IMR-90 (cell line): ENCODE results near the gene BATF2. TPM values are rescaled to one million over a fixed set of nuclear protein-coding genes. Genes with fewer than 3 reads are reported as not detected.

Experiments
- ATAC-seq: fragments of 200-7000 bp; cut with Tn5 transposase; 2 replicates; pipeline ENCODE4 v1.9.1; 2020; ENCODE audit warnings: low read depth, mild to moderate bottlenecking, moderate library complexity
- BruUV-seq: library from RNA; stranded (reverse); fragments of 400-500 nt; replicated peaks from 2 replicates; lab custom pipeline; 2021; lab: Mats Ljungman, UMichigan
- CTCF ChIA-PET: fragments of 300-600 bp; formaldehyde crosslinking; extraction: SDS; loops from one replicate; lab custom pipeline; 2021; ENCODE audit warnings: antibody characterized with exemption; lab: Yijun Ruan, JAX
- POLR2A ChIA-PET: fragments of 300-600 bp; sonication (Branson Sonifier 250); formaldehyde crosslinking; loops from one replicate; lab custom pipeline; 2022; ENCODE audit warnings: antibody characterized with exemption; ENCODE audit not compliant: unreplicated experiment; lab: Charles Lee
- DNase-seq: peaks from one replicate; pipeline ENCODE4 v3.0.0; 2013
- H2AFZ ChIP-seq: replicated peaks from 2 replicates; pipeline ENCODE3; 2013; ENCODE audit warnings: low read length, mild to moderate bottlenecking; ENCODE audit not compliant: poor library complexity
- H2AK5ac ChIP-seq: 2 replicates; pipeline ENCODE4 v1.6.1; 2013; ENCODE audit warnings: low read depth, low read length, inconsistent platforms
- H2AK9ac ChIP-seq: replicated peaks from 2 replicates; pipeline ENCODE3; 2013; ENCODE audit warnings: mild to moderate bottlenecking, low read depth, low read length, moderate library complexity; ENCODE audit not compliant: poor library complexity
- H2BK120ac ChIP-seq: 2 replicates; pipeline ENCODE4 v1.6.1; 2013; ENCODE audit warnings: low read depth, low read length, inconsistent platforms
- H2BK15ac ChIP-seq: 3 replicates; pipeline ENCODE4 v1.6.1; 2013; ENCODE audit warnings: low read depth, low read length, inconsistent platforms
- H2BK20ac ChIP-seq: 2 replicates; pipeline ENCODE4 v1.6.1; 2013; ENCODE audit warnings: low read depth, mild to moderate bottlenecking, inconsistent platforms, low read length, moderate library complexity
- H2BK5ac ChIP-seq: 2 replicates; pipeline ENCODE4 v1.6.1; 2013; ENCODE audit warnings: mild to moderate bottlenecking, low read depth, low read length, inconsistent platforms; ENCODE audit not compliant: poor library complexity, severe bottlenecking
- H3K14ac ChIP-seq: replicated peaks from 2 replicates; pipeline ENCODE4 v1.6.1; 2013; ENCODE audit warnings: low read depth, low read length, inconsistent platforms
- H3K18ac ChIP-seq: 2 replicates; pipeline ENCODE4 v1.6.1; 2013; ENCODE audit warnings: low read depth, low read length, control low read depth
- H3K23ac ChIP-seq: 2 replicates; pipeline ENCODE4 v1.6.1; 2013; ENCODE audit warnings: low read depth, low read length, inconsistent platforms
- H3K27ac ChIP-seq: 2 replicates; pipeline ENCODE4 v1.5.1; 2013; ENCODE audit warnings: mild to moderate bottlenecking, control low read depth, low read length; ENCODE audit not compliant: insufficient read depth
- H3K27me3 ChIP-seq: 2 replicates; pipeline ENCODE4 v1.6.1; 2013; ENCODE audit warnings: low read length; ENCODE audit not compliant: control insufficient read depth, insufficient read depth
- H3K36me3 ChIP-seq: 2 replicates; pipeline ENCODE4 v1.6.1; 2013; ENCODE audit warnings: low read length, mixed read lengths; ENCODE audit not compliant: control insufficient read depth, insufficient read depth
- H3K4ac ChIP-seq: 2 replicates; pipeline ENCODE4 v1.6.1; 2013; ENCODE audit warnings: low read depth, low read length, inconsistent platforms
- H3K4me1 ChIP-seq: 2 replicates; pipeline ENCODE4 v1.6.1; 2013; ENCODE audit warnings: low read length, mixed read lengths; ENCODE audit not compliant: control insufficient read depth, insufficient read depth
- H3K4me2 ChIP-seq: 2 replicates; pipeline ENCODE4 v1.6.1; 2013; ENCODE audit warnings: low read depth, mild to moderate bottlenecking, control low read depth, low read length, moderate library complexity
- H3K4me3 ChIP-seq: 2 replicates; pipeline ENCODE4 v1.5.1; 2013; ENCODE audit warnings: low read depth, mild to moderate bottlenecking, control low read depth, low read length, moderate library complexity; ENCODE audit not compliant: insufficient read depth
- H3K56ac ChIP-seq: 2 replicates; pipeline ENCODE4 v1.6.1; 2013; ENCODE audit warnings: low read length, inconsistent platforms; ENCODE audit not compliant: insufficient read depth; ENCODE audit errors: extremely low read depth
- H3K79me1 ChIP-seq, 2 experiments: 2 replicates each; pipeline ENCODE4 v1.6.1; 2013; ENCODE audit warnings: low read length in 2 of 2, inconsistent platforms in 1 of 2, low read depth in 1 of 2
- H3K9ac ChIP-seq: 2 replicates; pipeline ENCODE4 v1.6.1; 2013; ENCODE audit warnings: low read depth, low read length, control low read depth
- H3K9me1 ChIP-seq: 2 replicates; pipeline ENCODE4 v1.6.1; 2013; ENCODE audit warnings: low read length, inconsistent platforms; ENCODE audit not compliant: insufficient read depth
- H3K9me3 ChIP-seq: 2 replicates; pipeline ENCODE4 v1.6.1; 2013; ENCODE audit warnings: low read length; ENCODE audit not compliant: control insufficient read depth, insufficient read depth
- H4K20me1 ChIP-seq: 2 replicates; pipeline ENCODE4 v1.6.1; 2013; ENCODE audit warnings: low read length, inconsistent platforms; ENCODE audit not compliant: insufficient read depth
- H4K5ac ChIP-seq: 2 replicates; pipeline ENCODE4 v1.6.1; 2013; ENCODE audit warnings: mild to moderate bottlenecking, low read depth, low read length, control low read depth
- H4K8ac ChIP-seq, 2 experiments: 2 replicates each; pipeline ENCODE4 v1.6.1; 2013; ENCODE audit warnings: low read depth in 2 of 2, low read length in 2 of 2, control low read depth in 1 of 2, inconsistent platforms in 1 of 2
- H4K91ac ChIP-seq: 2 replicates; pipeline ENCODE4 v1.6.1; 2013; ENCODE audit warnings: low read depth, low read length, inconsistent platforms; ENCODE audit not compliant: insufficient read depth
- FOS ChIP-seq: fragments of 150-350 bp; IDR thresholded peaks from 2 replicates; pipeline ENCODE4 v1.6.1; 2016; ENCODE audit warnings: low read depth, low read length
- MAFK ChIP-seq: IDR thresholded peaks from 2 replicates; pipeline ENCODE4 v1.6.1; 2012; ENCODE audit warnings: low read depth, low read length, improper control_type of control experiment
- MAZ ChIP-seq: IDR thresholded peaks from 2 replicates; pipeline ENCODE4 v1.6.1; 2012; ENCODE audit warnings: low read depth, mild to moderate bottlenecking, low read length, improper control_type of control experiment, moderate library complexity, borderline replicate concordance
- MXI1 ChIP-seq: IDR thresholded peaks from 2 replicates; pipeline ENCODE4 v1.6.1; 2012; ENCODE audit warnings: low read depth, mild to moderate bottlenecking, low read length, moderate library complexity, borderline replicate concordance
- NFE2L2 ChIP-seq: fragments of 150-350 bp; IDR thresholded peaks from 2 replicates; pipeline ENCODE4 v1.6.1; 2016; ENCODE audit warnings: low read depth, mild to moderate bottlenecking, low read length
- RCOR1 ChIP-seq: IDR thresholded peaks from 2 replicates; pipeline ENCODE4 v1.6.1; 2012; ENCODE audit warnings: mild to moderate bottlenecking, low read length, improper control_type of control experiment; ENCODE audit not compliant: insufficient replicate concordance
- RFX5 ChIP-seq: IDR thresholded peaks from 2 replicates; pipeline ENCODE4 v1.8.0; 2012; ENCODE audit warnings: low read depth, mild to moderate bottlenecking, low read length, moderate library complexity
- USF2 ChIP-seq: fragments of 150-350 bp; IDR thresholded peaks from 2 replicates; pipeline ENCODE4 v1.6.1; 2017; ENCODE audit warnings: mild to moderate bottlenecking, antibody characterized with exemption, low read length, low read depth
- WGBS, 2 experiments: methylation state at CpG; one replicate each; pipeline versions ENCODE4 v1.1.5 to v1.1.7; 2013; ENCODE audit warnings: missing lambda C conversion rate in 2 of 2; ENCODE audit not compliant: insufficient read length in 1 of 2; ENCODE audit errors: extremely low coverage in 2 of 2; 5-methylcytosine and 5-hydroxymethylcytosine counted together
- dilution Hi-C: fragments of 300-500 bp; cut with HindIII; formaldehyde crosslinking; loops from one replicate; pipeline ENCODE4 v1.14.3; 2018; ENCODE audit warnings: low sequenced_read_pairs; ENCODE audit not compliant: unreplicated experiment
- in situ Hi-C: fragments of 300-500 bp; cut with MboI; formaldehyde crosslinking; loops from 3 replicates; pipeline ENCODE4 v1.14.3; 2019; ENCODE audit warnings: low sequenced_read_pairs, inconsistent platforms, mixed read lengths
- intact Hi-C: fragments of 100-400 bp; cut with micrococcal nuclease; formaldehyde crosslinking; loops from 2 replicates; pipeline ENCODE4 v1.10.0; 2022
- polyA plus RNA-seq, 3 experiments: library from polyadenylated mRNA; depleted of rRNA; stranded (reverse); fragments of >200 nt; gene quantifications; 2 replicates each; pipeline ENCODE4 v1.2.3, GENCODE V29; 2012; ENCODE audit warnings: low replicate concordance in 1 of 3
- total RNA-seq: library from RNA; depleted of rRNA; stranded (reverse); fragments of >200 nt; gene quantifications from 2 replicates; pipeline ENCODE4 v1.2.3, GENCODE V29; 2012
- TF ChIP-seq, protein P1 (sequence below): fragments of 150-350 bp; IDR thresholded peaks from 2 replicates; pipeline ENCODE4 v1.6.1; 2016; ENCODE audit warnings: low read depth, mild to moderate bottlenecking, low read length, moderate library complexity, borderline replicate concordance

The BATF2 gene
- total and polyA plus RNA-seq, 2 of the 4 experiments (the other 2 are of a cell fraction) = 0.36 to 1.2 TPM

DNA sequence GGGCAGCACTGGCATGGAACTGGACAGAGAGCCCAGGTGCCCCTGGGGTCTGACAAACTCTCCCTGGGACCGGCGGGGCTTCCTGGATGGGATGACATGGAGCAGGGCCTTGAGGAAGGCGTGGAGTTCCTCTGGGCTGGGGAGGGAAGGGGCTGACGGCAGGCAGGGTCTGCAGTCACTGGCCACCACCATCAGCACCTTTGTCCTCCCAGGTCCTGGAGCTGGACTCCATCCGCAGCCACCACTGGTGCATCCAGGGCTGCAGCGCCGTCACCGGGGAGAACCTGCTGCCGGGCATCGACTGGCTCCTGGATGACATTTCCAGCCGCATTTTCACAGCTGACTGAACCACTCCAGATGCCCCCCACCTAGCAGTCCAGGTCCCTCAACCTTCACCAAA lies 24.7 kb upstream of the BATF2 start:
- Histone ChIP-seq H3K9me3 (no peaks in the 10 kb centered on the region), H3K18ac (no peak overlapping the region), H3K4ac (no peak overlapping the region), H4K20me1 (no peaks in the 10 kb centered on the region), H2AFZ (no peak overlapping the region), H3K4me3 (no peak overlapping the region), H4K5ac (no peak overlapping the region), H2AK5ac (no peak overlapping the region), H3K27ac (no peak overlapping the region), H3K79me1 (peaks cover 4 to 14% of the 10 kb centered on the region in 2 experiments), H2BK20ac (no peak overlapping the region), H3K27me3 (no peaks in the 10 kb centered on the region), H2BK5ac (no peak overlapping the region), H3K23ac (no peak overlapping the region), H3K9ac (no peak overlapping the region), H3K4me1 (no peaks in the 10 kb centered on the region), H3K14ac (no peak overlapping the region), H3K56ac (no peak overlapping the region), H3K4me2 (no peak overlapping the region), H2BK15ac (no peak overlapping the region), H4K91ac (no peak overlapping the region), H2AK9ac (no peak overlapping the region), H3K9me1 (peaks cover 14% of the 10 kb centered on the region), H3K36me3 (peaks cover 11% of the 10 kb centered on the region), H2BK120ac (no peak overlapping the region), H4K8ac (no peak overlapping the region)
- 80% methylated on average over 1 of the region's 11 CpGs; no CpG with 5 or more reads in 1 of the 2 experiments for WGBS, 2 experiments
- TF ChIP-seq MAZ (no peak), RFX5 (no peak), NFE2L2 (no peak), USF2 (no peak), MXI1 (no peak), MAFK (no peak), RCOR1 (no peak), FOS (no peak)
- TF ChIP-seq, protein P1, sequence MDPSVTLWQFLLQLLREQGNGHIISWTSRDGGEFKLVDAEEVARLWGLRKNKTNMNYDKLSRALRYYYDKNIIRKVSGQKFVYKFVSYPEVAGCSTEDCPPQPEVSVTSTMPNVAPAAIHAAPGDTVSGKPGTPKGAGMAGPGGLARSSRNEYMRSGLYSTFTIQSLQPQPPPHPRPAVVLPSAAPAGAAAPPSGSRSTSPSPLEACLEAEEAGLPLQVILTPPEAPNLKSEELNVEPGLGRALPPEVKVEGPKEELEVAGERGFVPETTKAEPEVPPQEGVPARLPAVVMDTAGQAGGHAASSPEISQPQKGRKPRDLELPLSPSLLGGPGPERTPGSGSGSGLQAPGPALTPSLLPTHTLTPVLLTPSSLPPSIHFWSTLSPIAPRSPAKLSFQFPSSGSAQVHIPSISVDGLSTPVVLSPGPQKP = no peak
- ChIA-PET CTCF (no interaction called here), POLR2A (no interaction called here)
- intact Hi-C loops (no loop called here), in situ Hi-C loops (no loop called here), dilution Hi-C loops (no loop called here)
- no TSS peak for BruUV-seq
- DNase-seq (no peak), ATAC-seq (no peak)
